Suprapubic skin (tissue), 4 donors: Measurements from ENCODE around the gene KLHL13. TPM values are rescaled to one million over a fixed set of nuclear protein-coding genes. Genes with fewer than 3 reads are reported as not detected.

Source experiments
- DNase-seq, 2 donors: peaks; one replicate each; pipeline ENCODE4 v3.0.0-alpha.2; 2019; ENCODE audit warnings: low spot score in 2 of 2
- H3K27ac ChIP-seq: fragments of 200-600 bp; sonication (generic); one replicate; pipeline ENCODE4 v1.5.1; 2019
- H3K27me3 ChIP-seq: fragments of 200-600 bp; sonication (generic); one replicate; pipeline ENCODE4 v1.5.1; 2019
- H3K36me3 ChIP-seq: fragments of 200-600 bp; sonication (generic); one replicate; pipeline ENCODE4 v1.5.1; 2019
- H3K4me1 ChIP-seq: fragments of 200-600 bp; sonication (generic); one replicate; pipeline ENCODE4 v1.5.1; 2019
- H3K4me3 ChIP-seq: fragments of 200-600 bp; sonication (generic); one replicate; pipeline ENCODE4 v1.5.1; 2019; ENCODE audit warnings: mild to moderate bottlenecking
- H3K9me3 ChIP-seq: fragments of 200-600 bp; sonication (generic); one replicate; pipeline ENCODE4 v1.5.1; 2019
- EP300 ChIP-seq: sonication (generic); formaldehyde crosslinking; IDR thresholded peaks from one replicate; pipeline ENCODE4 v1.6.1; 2017; ENCODE audit warnings: antibody characterized with exemption
- POLR2A ChIP-seq, 2 donors: fragments of 450-650 bp; IDR thresholded peaks; one replicate each; pipeline ENCODE4 v1.6.1; 2017; ENCODE audit warnings: antibody characterized with exemption in 2 of 2, mild to moderate bottlenecking in 2 of 2, moderate library complexity in 2 of 2
- POLR2AphosphoS5 ChIP-seq, 3 donors: sonication (generic); formaldehyde crosslinking; IDR thresholded peaks; one replicate each; pipeline ENCODE4 v1.6.1; 2017; ENCODE audit warnings: antibody characterized with exemption in 3 of 3
- WGBS: methylation state at CpG from one replicate; pipeline ENCODE4 v1.1.5; 2018; 5-methylcytosine and 5-hydroxymethylcytosine counted together
- total RNA-seq, 4 donors: library from RNA; depleted of rRNA; stranded (reverse); fragments of >200 nt; gene quantifications; one replicate each; pipeline ENCODE4 v1.1.0, GENCODE V29; 2016
- TF ChIP-seq, protein P1 (sequence below), 2 donors: fragments of 200-600 bp in 1 of 2; fragments of 450-650 bp in 1 of 2; sonication (generic) in 1 of 2; IDR thresholded peaks; one replicate each; pipeline ENCODE4 v1.5.1; 2016 to 2019; ENCODE audit warnings: antibody characterized with exemption in 2 of 2, mild to moderate bottlenecking in 1 of 2, moderate library complexity in 1 of 2

Gene KLHL13
- total RNA-seq, 4 donors from 2014 or later: 1.1 to 1.7 (median 1.6) TPM

- no peaks in the 10 kb centered on the region for H3K27me3 ChIP-seq
- H3K27ac ChIP-seq: no peak overlapping the region
- H3K4me1 ChIP-seq: no peaks in the 10 kb centered on the region
- WGBS: 78% methylated on average over 2 of the region's 2 CpGs
- TF ChIP-seq POLR2AphosphoS5 (IDR thresholded peaks at IDR 0.05) (no peak), POLR2A (IDR thresholded peaks at IDR 0.05) (no peak), EP300 (no peak)
- TF ChIP-seq, protein P1, sequence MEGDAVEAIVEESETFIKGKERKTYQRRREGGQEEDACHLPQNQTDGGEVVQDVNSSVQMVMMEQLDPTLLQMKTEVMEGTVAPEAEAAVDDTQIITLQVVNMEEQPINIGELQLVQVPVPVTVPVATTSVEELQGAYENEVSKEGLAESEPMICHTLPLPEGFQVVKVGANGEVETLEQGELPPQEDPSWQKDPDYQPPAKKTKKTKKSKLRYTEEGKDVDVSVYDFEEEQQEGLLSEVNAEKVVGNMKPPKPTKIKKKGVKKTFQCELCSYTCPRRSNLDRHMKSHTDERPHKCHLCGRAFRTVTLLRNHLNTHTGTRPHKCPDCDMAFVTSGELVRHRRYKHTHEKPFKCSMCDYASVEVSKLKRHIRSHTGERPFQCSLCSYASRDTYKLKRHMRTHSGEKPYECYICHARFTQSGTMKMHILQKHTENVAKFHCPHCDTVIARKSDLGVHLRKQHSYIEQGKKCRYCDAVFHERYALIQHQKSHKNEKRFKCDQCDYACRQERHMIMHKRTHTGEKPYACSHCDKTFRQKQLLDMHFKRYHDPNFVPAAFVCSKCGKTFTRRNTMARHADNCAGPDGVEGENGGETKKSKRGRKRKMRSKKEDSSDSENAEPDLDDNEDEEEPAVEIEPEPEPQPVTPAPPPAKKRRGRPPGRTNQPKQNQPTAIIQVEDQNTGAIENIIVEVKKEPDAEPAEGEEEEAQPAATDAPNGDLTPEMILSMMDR (IDR thresholded peaks at IDR 0.05): no peak
- H3K4me3 ChIP-seq: no peak overlapping the region
- no peaks in the 10 kb centered on the region for H3K36me3 ChIP-seq
- H3K9me3 ChIP-seq: no peaks in the 10 kb centered on the region
- no peak for DNase-seq
Measured at GRCh38 chrX:117998171-117998570, 118.4 kb downstream of the KLHL13 start.

- Histone ChIP-seq H3K27ac (no peak overlapping the region), H3K9me3 (no peaks in the 10 kb centered on the region), H3K27me3 (no peaks in the 10 kb centered on the region), H3K36me3 (no peaks in the 10 kb centered on the region), H3K4me3 (no peak overlapping the region), H3K4me1 (no peaks in the 10 kb centered on the region)
- 31% methylated on average over 3 of the region's 3 CpGs for WGBS
- no peak for TF ChIP-seq POLR2AphosphoS5 (IDR thresholded peaks at IDR 0.05)
- TF ChIP-seq, protein P1 (IDR thresholded peaks at IDR 0.05): no peak
- no peak for DNase-seq
Measured at GRCh38 chrX:117996918-117997480, 119.6 kb downstream of the KLHL13 start.

DNA sequence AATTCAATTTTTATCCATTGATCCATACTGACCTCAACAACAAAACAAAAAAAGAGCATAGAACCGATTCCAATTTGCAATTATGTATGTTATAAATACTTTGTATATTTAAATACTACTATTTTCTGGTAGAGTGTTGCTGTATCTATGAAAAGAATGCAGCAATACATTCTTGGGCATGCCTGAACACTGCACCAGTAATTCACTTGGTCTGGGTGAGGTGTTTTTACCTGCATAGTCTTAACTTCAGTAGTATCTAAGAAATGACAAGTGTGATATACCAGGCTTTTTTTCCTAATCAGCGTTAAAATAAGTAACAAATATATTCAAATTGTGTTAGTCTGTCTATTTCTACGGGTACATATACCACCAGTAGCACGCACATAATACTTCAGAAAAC is 120.2 kb downstream of the KLHL13 start:
- WGBS: 47% methylated on average over 4 of the region's 4 CpGs
- no peak for TF ChIP-seq POLR2A (IDR thresholded peaks at IDR 0.05)
- TF ChIP-seq, protein P1 (IDR thresholded peaks at IDR 0.05): no peak
- TF ChIP-seq EP300: no peak
- no peak for TF ChIP-seq POLR2AphosphoS5 (IDR thresholded peaks at IDR 0.05)
- DNase-seq: no peak

DNA sequence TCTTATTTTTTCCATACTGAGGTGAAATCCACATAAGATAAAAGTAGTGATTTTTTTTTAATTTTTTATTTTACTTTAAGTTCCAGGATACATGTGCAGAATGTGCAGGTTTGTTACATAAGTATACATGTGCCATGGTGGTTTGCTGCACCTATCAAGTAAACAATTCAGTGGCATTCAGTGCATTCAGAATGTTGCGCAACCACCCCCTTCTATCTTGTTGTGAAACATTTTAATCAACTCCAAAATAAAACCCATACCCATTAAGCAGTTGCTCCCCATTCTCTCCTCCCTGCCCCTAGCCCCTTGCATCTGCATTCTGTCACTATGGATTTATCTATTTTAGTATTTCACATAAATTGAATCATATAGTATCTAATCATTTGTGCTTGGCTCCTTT is 121.2 kb downstream of the KLHL13 start:
- H3K27me3 ChIP-seq: no peaks in the 10 kb centered on the region
- H3K4me3 ChIP-seq: no peak overlapping the region
- TF ChIP-seq EP300 (no peak), POLR2AphosphoS5 (IDR thresholded peaks at IDR 0.05) (no peak), POLR2A (IDR thresholded peaks at IDR 0.05) (no peak)
- TF ChIP-seq, protein P1 (IDR thresholded peaks at IDR 0.05): no peak
- no peaks in the 10 kb centered on the region for H3K36me3 ChIP-seq
- no peaks in the 10 kb centered on the region for H3K9me3 ChIP-seq
- no peak overlapping the region for H3K27ac ChIP-seq
- H3K4me1 ChIP-seq: no peaks in the 10 kb centered on the region
- no peak for DNase-seq
- 88% methylated on average over 1 of the region's 1 CpG for WGBS

More for the DNA sequence above, 120.2 kb downstream of the KLHL13 start:
- H3K27ac ChIP-seq: no peak overlapping the region
- no peaks in the 10 kb centered on the region for H3K9me3 ChIP-seq
- H3K4me1 ChIP-seq: no peaks in the 10 kb centered on the region
- no peak overlapping the region for H3K4me3 ChIP-seq
- H3K27me3 ChIP-seq: no peaks in the 10 kb centered on the region
- no peaks in the 10 kb centered on the region for H3K36me3 ChIP-seq

DNA sequence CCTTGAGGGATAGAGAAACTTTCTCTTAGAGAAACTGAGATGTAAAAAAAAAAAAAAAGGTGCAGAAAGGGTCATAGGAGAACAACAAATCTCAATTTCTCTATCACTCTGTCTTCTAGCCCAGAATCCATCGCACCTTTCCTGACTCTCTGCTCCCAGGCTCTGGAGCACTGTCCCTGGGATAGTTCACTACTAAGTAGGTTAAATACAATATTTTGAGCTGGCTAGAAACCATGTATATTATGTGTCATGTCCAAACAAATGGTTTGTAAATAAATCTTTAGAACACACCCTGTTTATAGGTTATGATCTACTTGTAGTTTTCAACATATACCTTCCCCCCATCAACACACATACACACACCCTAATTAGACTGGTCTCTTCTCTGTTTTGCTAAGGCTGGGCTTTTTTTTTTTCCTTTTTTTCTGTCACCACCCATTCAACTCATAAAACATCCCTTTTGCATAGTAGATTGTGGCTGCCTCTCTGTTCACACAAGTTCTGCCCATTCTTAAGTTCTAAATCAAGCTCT is 124.4 kb downstream of the KLHL13 start:
- no peaks in the 10 kb centered on the region for H3K9me3 ChIP-seq
- H3K27me3 ChIP-seq: no peaks in the 10 kb centered on the region
- H3K27ac ChIP-seq: no peak overlapping the region
- no peak for DNase-seq
- TF ChIP-seq POLR2A (IDR thresholded peaks at IDR 0.05) (no peak), POLR2AphosphoS5 (IDR thresholded peaks at IDR 0.05) (no peak), EP300 (no peak)
- TF ChIP-seq, protein P1 (IDR thresholded peaks at IDR 0.05): no peak
- no peaks in the 10 kb centered on the region for H3K36me3 ChIP-seq
- 83% methylated on average over 1 of the region's 1 CpG for WGBS
- H3K4me1 ChIP-seq: no peaks in the 10 kb centered on the region
- H3K4me3 ChIP-seq: no peak overlapping the region
